SK-N-SH (cell line): Measurements from ENCODE around the gene ABCA9.

Experiments
- GATA2 ChIP-seq: sonication (generic); formaldehyde crosslinking; IDR thresholded peaks from 2 replicates; pipeline ENCODE4 v1.5.0; 2020; ENCODE audit warnings: mild to moderate bottlenecking, missing genetic modification reagents
- TF ChIP-seq, protein P1 (sequence below): fragments of 200-600 bp; sonication (generic); IDR thresholded peaks from 2 replicates; pipeline ENCODE4 v1.6.1; 2017; ENCODE audit warnings: antibody characterized with exemption, mild to moderate bottlenecking, moderate library complexity

DNA sequence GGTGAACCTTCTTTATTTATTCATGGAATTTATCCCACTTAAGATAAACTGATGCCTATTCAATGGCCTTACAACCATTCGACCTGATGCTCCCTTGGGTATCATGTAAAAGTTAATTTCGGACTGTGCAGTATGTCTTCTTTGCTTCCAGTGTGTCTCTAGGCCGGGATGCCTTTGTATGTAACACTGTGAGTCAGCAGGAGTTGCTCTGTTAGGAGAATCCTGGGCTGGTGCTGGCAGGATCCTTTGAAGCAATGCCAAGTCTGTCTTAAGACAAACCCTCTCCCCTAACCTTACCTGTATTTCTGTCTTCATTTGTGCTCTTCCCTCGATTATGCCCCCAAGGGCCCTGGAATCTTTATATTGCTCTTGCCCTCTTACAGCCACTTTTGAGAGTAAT lies 67.6 kb downstream of the ABCA9 start:
- TF ChIP-seq GATA2, result no peak
- TF ChIP-seq, protein P1, sequence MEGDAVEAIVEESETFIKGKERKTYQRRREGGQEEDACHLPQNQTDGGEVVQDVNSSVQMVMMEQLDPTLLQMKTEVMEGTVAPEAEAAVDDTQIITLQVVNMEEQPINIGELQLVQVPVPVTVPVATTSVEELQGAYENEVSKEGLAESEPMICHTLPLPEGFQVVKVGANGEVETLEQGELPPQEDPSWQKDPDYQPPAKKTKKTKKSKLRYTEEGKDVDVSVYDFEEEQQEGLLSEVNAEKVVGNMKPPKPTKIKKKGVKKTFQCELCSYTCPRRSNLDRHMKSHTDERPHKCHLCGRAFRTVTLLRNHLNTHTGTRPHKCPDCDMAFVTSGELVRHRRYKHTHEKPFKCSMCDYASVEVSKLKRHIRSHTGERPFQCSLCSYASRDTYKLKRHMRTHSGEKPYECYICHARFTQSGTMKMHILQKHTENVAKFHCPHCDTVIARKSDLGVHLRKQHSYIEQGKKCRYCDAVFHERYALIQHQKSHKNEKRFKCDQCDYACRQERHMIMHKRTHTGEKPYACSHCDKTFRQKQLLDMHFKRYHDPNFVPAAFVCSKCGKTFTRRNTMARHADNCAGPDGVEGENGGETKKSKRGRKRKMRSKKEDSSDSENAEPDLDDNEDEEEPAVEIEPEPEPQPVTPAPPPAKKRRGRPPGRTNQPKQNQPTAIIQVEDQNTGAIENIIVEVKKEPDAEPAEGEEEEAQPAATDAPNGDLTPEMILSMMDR, result no peak
